HepG2 (cell line): ENCODE measurements around the gene TTC31. TPM values are rescaled to one million over a fixed set of nuclear protein-coding genes. Genes with fewer than 3 reads are reported as not detected.

Experiments
- NFE2L1 ChIP-seq: sonication (generic); formaldehyde crosslinking; IDR thresholded peaks from 2 replicates; pipeline ENCODE4 v1.4.0; 2020; ENCODE audit warnings: missing genetic modification reagents, mild to moderate bottlenecking, borderline replicate concordance
- PAXIP1 ChIP-seq: sonication (generic); formaldehyde crosslinking; conservative IDR thresholded peaks from 2 replicates; pipeline ENCODE4 v1.4.0; 2020; ENCODE audit warnings: mild to moderate bottlenecking, missing genetic modification reagents, moderate library complexity
- RELA ChIP-seq: sonication (generic); formaldehyde crosslinking; IDR thresholded peaks from 2 replicates; pipeline ENCODE4 v1.4.0; 2020; ENCODE audit warnings: missing genetic modification reagents
- RFXANK ChIP-seq: IDR thresholded peaks from 2 replicates; pipeline ENCODE4 v1.6.1; 2016
- ZFP1 ChIP-seq: IDR thresholded peaks from 2 replicates; pipeline ENCODE4 v1.6.1; 2016
- ZFX ChIP-seq: sonication (generic); formaldehyde crosslinking; IDR thresholded peaks from 2 replicates; pipeline ENCODE4 v1.4.0; 2020; ENCODE audit warnings: mild to moderate bottlenecking, low read depth, missing genetic modification reagents, moderate library complexity
- ZNF276 ChIP-seq: sonication (generic); formaldehyde crosslinking; IDR thresholded peaks from 2 replicates; pipeline ENCODE4 v1.4.0; 2020; ENCODE audit warnings: mild to moderate bottlenecking, low read depth, missing genetic modification reagents
- ZXDC ChIP-seq: sonication (generic); formaldehyde crosslinking; IDR thresholded peaks from 2 replicates; pipeline ENCODE4 v1.5.0; 2020; ENCODE audit warnings: mild to moderate bottlenecking, missing genetic modification reagents
- polyA plus RNA-seq, 8 experiments: library from polyadenylated mRNA; depleted of rRNA in 3 of 8; stranded (reverse) in 7 of 8; unstranded in 1 of 8; fragments of >200 nt; fragmentation: Illumina TruSeq in 4 of 8; extraction: Trizol in 4 of 8; gene quantifications; 2 replicates each; pipeline versions ENCODE4 v1.2.1 to v1.2.3, GENCODE V29; 2011 to 2016; ENCODE audit warnings: low read depth in 4 of 8, missing spikeins in 1 of 8, mixed read lengths in 1 of 8; ENCODE audit not compliant: insufficient read depth in 1 of 8
- total RNA-seq, 5 experiments: library from RNA; depleted of rRNA; stranded (reverse); fragments of >200 nt; fragmentation: Illumina TruSeq; extraction: Trizol; gene quantifications; 2 replicates each; pipeline ENCODE4 v1.2.3, GENCODE V29; 2016; ENCODE audit warnings: low read depth in 1 of 5
- TF ChIP-seq, protein P1 (sequence below): sonication (generic); formaldehyde crosslinking; IDR thresholded peaks from 2 replicates; pipeline ENCODE4 v1.4.0; 2020; ENCODE audit warnings: missing genetic modification reagents
- TF ChIP-seq, protein P2 (sequence below): IDR thresholded peaks from 2 replicates; pipeline ENCODE4 v1.6.1; 2016; ENCODE audit warnings: low read depth, borderline replicate concordance
- TF ChIP-seq, protein P3 (sequence below): sonication (generic); formaldehyde crosslinking; IDR thresholded peaks from 2 replicates; pipeline ENCODE4 v1.4.0; 2020; ENCODE audit warnings: mild to moderate bottlenecking, missing genetic modification reagents
- TF ChIP-seq, protein P4 (sequence below): sonication (generic); formaldehyde crosslinking; conservative IDR thresholded peaks from 2 replicates; pipeline ENCODE4 v1.8.1; 2023; ENCODE audit warnings: missing genetic modification reagents
- TF ChIP-seq, protein P5 (sequence below): IDR thresholded peaks from 2 replicates; pipeline ENCODE4 v1.6.1; 2016; ENCODE audit warnings: low read depth

TTC31 gene
- total and polyA plus RNA-seq, 2 of the 13 experiments (the other 11 are each of a cell fraction or from before 2014, with no cell fraction given), result 28.3 to 39.5 TPM

GRCh38 chr2:74440378-74441169 is 42.3 kb upstream of the TTC31 start (continued):
- TF ChIP-seq RELA (CRISPR knock-in tag) (no peak), ZFX (CRISPR knock-in tag) (peak; percentile 99), RFXANK (CRISPR knock-in tag) (peak; percentile 56; the same call in 1 of the 2 replicates), PAXIP1 (peak; percentile 89), NFE2L1 (0 out of 2 replicates have a peak, but pooled peaks have one; percentile 17), ZNF276 (CRISPR knock-in tag) (peak; percentile 87), ZXDC (CRISPR knock-in tag) (0 out of 2 replicates have a peak, but pooled peaks have one; percentile 18), ZFP1 (peak; percentile 76; the same call in 1 of the 2 replicates)
- TF ChIP-seq, protein P1, sequence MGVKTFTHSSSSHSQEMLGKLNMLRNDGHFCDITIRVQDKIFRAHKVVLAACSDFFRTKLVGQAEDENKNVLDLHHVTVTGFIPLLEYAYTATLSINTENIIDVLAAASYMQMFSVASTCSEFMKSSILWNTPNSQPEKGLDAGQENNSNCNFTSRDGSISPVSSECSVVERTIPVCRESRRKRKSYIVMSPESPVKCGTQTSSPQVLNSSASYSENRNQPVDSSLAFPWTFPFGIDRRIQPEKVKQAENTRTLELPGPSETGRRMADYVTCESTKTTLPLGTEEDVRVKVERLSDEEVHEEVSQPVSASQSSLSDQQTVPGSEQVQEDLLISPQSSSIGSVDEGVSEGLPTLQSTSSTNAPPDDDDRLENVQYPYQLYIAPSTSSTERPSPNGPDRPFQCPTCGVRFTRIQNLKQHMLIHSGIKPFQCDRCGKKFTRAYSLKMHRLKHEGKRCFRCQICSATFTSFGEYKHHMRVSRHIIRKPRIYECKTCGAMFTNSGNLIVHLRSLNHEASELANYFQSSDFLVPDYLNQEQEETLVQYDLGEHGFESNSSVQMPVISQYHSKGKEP, result 0 out of 2 replicates have a peak, but pooled peaks have one; percentile 28
- TF ChIP-seq, protein P2, sequence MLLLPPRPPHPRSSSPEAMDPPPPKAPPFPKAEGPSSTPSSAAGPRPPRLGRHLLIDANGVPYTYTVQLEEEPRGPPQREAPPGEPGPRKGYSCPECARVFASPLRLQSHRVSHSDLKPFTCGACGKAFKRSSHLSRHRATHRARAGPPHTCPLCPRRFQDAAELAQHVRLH (CRISPR knock-in tag), result peak; percentile 67; the same call in 1 of the 2 replicates
- TF ChIP-seq, protein P3, sequence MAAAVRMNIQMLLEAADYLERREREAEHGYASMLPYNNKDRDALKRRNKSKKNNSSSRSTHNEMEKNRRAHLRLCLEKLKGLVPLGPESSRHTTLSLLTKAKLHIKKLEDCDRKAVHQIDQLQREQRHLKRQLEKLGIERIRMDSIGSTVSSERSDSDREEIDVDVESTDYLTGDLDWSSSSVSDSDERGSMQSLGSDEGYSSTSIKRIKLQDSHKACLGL (CRISPR knock-in tag), result peak; percentile 89
- TF ChIP-seq, protein P4, sequence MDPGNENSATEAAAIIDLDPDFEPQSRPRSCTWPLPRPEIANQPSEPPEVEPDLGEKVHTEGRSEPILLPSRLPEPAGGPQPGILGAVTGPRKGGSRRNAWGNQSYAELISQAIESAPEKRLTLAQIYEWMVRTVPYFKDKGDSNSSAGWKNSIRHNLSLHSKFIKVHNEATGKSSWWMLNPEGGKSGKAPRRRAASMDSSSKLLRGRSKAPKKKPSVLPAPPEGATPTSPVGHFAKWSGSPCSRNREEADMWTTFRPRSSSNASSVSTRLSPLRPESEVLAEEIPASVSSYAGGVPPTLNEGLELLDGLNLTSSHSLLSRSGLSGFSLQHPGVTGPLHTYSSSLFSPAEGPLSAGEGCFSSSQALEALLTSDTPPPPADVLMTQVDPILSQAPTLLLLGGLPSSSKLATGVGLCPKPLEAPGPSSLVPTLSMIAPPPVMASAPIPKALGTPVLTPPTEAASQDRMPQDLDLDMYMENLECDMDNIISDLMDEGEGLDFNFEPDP (CRISPR knock-in tag), result no peak
- TF ChIP-seq, protein P5, sequence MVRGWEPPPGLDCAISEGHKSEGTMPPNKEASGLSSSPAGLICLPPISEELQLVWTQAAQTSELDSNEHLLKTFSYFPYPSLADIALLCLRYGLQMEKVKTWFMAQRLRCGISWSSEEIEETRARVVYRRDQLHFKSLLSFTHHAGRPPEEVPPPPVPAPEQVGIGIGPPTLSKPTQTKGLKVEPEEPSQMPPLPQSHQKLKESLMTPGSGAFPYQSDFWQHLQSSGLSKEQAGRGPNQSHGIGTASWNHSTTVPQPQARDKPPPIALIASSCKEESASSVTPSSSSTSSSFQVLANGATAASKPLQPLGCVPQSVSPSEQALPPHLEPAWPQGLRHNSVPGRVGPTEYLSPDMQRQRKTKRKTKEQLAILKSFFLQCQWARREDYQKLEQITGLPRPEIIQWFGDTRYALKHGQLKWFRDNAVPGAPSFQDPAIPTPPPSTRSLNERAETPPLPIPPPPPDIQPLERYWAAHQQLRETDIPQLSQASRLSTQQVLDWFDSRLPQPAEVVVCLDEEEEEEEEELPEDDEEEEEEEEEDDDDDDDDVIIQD, result peak; percentile 37; the same call in 1 of the 2 replicates
